ENCODE results near the gene WDR33. TPM values are rescaled to one million over a fixed set of nuclear protein-coding genes. Genes with fewer than 3 reads are reported as not detected.

Gene WDR33
- total RNA-seq, 1 donor from 2014 or later: 38.3 TPM

DNA sequence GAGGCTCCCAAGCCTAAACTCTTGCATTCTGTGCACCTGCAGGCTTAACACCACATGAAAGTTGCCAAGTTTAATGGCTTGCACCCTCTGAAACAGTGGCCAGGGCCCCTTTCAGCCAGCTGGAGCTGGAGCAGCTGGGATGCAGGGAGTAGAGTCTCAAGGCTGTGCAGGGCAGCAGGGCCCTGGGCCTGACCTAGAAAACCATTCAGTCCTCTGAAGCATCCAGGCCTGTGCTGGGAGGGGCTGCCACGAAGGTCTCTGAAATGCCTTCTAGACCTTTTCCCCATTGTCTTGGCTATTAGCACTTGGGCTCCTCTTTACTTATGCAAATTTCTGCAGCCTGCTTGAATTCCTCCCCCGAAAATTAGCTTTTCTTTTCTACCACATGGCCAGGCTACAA is 120.3 kb downstream of the WDR33 start:
- no peak for ATAC-seq

GRCh38 chr2:127688405-127688804 is 122.6 kb downstream of the WDR33 start:
- no peak for ATAC-seq

- ATAC-seq: peak; percentile 28
These were observed 125.4 kb downstream of the WDR33 start for GRCh38 chr2:127685410-127686080.

DNA sequence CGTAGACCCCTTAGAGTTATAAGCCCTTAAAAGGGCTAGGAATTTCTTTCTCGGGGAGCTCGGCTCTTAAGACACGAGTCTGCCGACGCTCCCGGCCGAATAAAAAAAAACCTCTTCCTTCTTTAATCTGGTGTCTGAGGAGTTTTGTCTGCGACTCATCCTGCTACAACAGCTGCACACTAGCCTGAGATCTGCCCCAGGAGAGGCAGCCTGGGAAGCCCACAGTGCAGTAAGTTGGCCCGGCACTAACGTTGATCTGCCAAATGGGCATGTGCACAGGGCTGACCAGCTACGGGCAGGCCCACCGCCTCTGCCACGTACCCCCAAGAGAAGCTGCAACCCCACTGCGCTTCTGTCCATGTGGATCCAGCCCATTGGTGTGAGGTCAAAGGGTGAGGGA is 127.2 kb downstream of the WDR33 start:
- ATAC-seq: no peak

GRCh38 chr2:127683056-127683455 is 127.9 kb downstream of the WDR33 start:
- ATAC-seq: no peak

GRCh38 chr2:127681976-127682857 is 128.8 kb downstream of the WDR33 start:
- no peak for ATAC-seq

GRCh38 chr2:127681288-127681804 is 129.6 kb downstream of the WDR33 start:
- peak; percentile 11 for ATAC-seq

DNA sequence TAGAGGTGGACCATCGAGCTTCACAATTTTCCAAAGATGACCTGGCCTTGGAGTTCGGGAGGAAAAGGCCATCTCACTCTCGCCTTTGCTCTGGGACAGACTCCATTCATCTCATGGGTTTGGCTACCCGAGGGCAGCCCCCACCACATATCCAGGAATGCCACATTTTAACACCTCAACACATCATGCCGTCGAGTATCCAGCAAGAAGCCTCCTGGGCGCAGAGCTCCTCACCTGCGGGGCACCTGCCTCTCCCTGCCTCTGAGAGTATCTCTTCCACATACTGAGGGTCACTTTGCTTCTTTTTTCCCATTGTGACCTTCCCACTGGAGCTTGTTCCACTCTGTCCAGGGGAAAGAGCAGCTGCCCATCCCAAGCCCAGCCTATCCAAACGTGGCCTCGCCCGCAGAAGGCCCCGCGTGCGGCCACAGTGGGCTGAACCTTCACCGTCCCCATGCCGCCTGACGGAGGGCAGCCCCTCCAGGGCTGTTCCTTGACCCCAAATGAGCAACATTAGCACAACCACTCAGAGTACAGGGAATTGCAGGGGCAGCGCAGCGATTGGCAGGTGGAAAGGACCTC is 130.2 kb downstream of the WDR33 start:
- ATAC-seq: no peak

DNA sequence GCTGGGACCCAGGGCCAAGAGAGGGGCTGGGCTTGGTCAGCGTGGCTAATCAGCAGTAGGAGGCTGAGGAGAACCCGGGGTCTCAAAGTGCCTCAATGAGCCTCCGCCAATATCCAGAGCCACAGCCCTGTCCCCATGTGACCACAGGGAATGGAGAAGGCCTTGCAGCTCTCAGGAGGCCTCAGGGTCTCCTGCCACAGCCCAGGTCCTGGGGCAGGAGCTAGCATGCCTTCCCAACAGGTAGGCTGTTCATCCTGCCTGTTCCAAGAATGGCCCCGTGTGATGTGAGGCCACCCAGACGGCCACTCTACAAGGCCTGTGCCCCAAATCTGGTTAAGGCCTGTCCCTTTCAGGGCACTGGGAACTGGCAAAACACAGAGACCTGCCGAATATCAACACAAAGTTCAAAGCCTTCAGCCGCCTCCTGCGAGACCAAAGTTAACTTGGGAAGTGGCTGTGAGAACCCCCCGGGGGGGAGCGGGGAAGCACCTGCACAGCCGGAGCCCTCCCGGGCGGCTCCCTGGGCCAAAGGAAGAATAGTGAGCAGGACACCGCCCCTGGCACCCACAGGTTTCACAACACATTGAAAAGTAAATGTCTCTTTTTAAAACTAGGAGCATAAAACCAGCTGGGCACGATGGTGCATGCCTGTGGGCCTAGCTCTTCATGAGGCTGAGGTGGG is 131.2 kb downstream of the WDR33 start:
- no peak for ATAC-seq

DNA sequence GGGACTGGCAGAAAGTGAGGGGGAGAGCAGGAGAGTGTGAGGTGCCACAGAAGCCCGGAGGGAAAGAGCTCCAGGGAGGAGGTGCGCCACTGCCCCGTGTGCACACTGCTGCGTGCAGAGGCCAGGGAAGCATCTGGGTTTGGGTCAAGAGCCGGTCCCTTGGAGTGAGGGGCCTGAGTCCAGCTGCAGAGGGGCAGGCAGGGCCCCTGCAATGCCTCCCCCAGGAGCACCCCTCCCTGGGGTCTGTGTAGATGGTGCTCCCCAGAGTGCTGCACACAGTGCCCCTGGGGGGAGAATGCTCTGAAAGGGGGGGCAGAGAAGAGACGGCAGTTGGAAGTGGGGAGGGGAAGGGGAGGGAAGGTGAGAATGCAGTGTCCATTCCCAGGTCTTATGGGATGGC is 132.0 kb downstream of the WDR33 start:
- no peak for ATAC-seq

DNA sequence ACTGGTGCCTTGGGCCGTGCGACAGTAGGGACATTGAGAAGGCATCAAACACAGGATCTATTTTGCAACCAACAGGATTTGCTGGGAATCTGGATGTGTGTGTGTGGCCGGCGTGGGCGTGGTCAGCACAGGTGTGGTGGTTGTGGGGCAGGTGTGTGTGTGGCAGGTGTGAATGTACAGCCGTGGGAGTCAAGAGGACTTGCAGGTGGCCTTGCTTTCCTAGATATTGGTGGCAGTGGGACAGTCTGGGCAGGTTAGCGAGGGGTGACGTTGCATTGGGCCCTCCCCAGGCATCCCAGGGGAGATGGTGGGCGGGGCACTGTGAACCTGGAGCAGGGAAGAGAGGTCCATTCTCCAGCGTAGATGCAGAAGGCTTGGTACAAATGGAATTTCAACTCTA is 132.4 kb downstream of the WDR33 start:
- ATAC-seq: no peak

DNA sequence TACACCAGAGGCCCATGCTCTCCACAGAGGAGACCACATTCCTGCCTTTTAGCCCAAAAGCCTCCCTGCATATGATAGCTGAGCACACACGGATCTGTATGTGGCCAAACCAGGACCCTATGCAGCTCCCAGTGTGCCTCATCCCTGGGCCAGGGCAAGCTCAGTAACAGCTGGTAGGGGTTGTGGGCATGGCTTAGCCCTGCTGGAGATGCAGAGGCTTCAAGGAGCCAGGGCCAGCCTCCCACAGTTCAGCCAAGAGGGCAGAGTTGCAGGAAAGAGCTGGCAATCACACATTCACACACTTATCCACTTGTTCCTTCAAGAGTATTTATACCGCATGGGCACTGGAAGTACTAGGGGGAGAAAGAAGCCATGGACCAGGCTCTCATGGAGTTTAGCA is 134.1 kb downstream of the WDR33 start:
- ATAC-seq: no peak

GRCh38 chr2:127675331-127676261 is 135.4 kb downstream of the WDR33 start, which contains the start of gene LIMS2:
TSS of gene LIMS2 (minus strand) at chr2:127675530. CDS start at chr2:127675024, 506 bp downstream.
- no peak for ATAC-seq

DNA sequence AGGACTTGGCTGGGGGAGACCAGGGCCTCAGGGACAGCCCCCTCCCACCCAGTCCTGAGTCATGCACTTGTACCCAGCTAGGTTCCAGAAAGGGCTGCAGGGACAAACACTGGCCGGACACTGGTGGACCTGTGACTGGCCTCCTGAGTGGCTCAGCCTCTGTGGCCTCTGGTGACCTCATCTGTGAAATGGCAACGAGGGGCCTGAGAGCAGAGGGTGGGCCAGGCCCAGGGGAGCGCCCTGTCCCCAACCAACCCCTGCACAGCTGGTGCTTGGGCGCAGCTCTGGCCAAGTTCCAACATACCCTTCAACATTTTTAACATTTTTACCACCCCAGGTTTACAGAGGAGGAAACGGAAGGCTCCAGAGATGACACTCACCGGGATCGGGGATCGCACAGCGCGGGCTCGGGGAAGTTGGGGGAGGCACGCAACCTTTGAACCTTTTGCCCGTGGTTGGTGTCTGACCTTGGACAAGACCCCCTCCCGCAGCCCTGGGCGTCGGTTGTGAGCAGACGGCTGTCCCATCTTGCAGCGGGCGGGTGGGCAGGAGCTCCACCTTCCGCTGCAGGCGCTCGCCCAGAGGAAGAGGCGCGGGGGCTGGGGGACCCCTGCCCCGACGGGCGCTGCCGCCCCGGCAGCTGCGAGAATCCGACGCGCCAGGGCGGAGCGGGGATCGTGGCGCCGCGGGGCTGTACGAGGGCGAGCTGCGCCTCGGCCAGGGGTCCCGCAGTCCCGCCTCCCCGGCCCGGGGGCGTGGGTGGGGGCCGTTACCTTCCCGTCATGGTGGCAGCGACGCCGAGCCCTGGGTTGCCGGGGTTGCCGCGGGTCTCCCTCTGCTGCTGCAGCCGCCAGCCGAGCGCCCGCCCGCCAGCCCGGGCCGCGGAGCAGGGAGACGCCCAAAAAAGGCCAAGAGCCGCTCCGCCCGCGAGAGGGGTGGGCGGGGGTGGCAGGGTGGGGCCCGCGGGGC is 136.4 kb downstream of the WDR33 start:
- ATAC-seq: peak; percentile 38

DNA sequence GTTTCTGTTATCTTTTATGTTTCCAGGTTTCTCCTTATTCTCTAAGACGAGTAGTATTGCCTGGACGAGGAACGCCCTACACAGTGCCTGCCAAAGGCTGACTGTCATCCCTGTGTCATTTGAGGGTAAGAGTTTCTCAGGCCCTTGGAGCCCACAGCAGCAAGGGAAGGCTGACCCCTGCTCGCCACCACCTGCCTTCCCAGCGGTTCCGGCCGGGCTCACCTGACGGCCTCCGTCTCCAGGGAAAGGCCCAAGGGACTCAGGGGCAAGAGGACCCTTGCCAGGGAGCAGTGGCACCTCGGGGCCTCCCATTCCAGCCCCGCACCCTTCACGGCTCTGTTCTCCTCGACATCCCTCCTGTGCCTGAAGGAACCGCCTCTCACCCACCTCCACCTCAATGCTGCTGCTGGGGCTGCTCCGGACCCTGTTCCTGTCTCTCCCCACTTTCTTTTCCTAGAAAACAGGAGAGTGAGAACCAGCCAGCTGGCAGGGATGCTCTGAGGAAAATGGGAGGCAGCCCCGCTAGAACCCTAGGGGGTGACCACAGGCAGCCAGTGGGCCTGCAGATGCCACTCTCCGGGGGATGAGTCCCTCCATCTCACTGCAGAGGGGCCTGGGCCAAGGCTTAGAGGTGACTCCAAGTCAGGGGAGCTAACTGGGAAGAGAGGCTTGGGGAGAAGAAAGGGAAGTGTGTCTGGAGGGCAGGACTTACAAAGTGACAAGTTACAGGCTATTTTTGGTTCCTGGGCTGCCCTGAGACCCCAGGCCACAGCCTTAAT is 137.5 kb downstream of the WDR33 start:
- ATAC-seq: no peak

GRCh38 chr2:127672341-127673224 is 138.4 kb downstream of the WDR33 start:
- ATAC-seq: peak; percentile 9

GRCh38 chr2:127671557-127672302 is 139.2 kb downstream of the WDR33 start:
- ATAC-seq: no peak

DNA sequence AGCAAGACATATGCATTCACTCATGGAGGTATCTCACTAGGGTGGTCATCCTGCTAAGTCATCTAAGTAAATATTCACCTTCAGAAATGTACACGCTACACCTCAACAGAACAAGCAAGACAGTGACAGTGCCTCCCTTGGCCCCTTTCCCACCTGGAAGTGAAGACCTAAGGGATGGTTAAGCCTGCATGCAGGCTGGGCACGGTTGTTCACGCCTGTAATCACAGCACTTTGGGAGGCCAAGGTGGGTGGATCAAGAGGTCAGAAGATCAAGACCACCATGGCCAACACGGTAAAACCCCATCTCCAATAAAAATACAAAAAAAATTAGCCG is 140.0 kb downstream of the WDR33 start:
- no peak for ATAC-seq
